ENCODE data around the gene CENPP. TPM values are rescaled to one million over a fixed set of nuclear protein-coding genes. Genes with fewer than 3 reads are reported as not detected.

CENPP gene
- total RNA-seq, 1 donor from 2014 or later: 5.7 TPM

DNA sequence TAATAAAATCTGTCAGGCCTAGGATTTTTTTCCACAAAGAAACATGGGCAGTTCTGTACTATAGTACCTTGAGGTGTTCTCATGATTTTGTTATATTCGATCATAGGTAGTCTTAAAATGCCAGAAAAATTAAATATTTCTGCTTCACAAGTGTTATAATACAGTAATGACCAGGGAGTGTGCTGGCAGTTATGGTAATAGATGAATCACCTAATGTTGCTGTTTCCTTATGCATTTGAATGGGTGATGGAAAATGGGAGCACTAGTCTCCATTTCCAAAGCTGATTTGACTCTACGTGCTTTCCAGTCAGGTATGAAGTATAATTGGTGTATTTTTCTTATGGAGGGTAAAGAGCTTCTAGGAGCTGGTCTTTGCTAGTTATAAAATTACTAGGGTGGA is 54.9 kb downstream of the CENPP start:
- Mint-ChIP-seq H3K9me3 (ENCODE audit: unreplicated experiment) (no peaks in the 10 kb centered on the region), H3K4me3 (ENCODE audit: unreplicated experiment) (no peak overlapping the region), H3K36me3 (ENCODE audit: unreplicated experiment) (peaks cover 5% of the 10 kb centered on the region), H3K4me1 (ENCODE audit: low read depth, unreplicated experiment) (no peaks in the 10 kb centered on the region), H3K27me3 (ENCODE audit: unreplicated experiment) (no peaks in the 10 kb centered on the region), H3K27ac (ENCODE audit: unreplicated experiment) (no peak overlapping the region)
- no peak for DNase-seq
- TF ChIP-seq, protein P1, sequence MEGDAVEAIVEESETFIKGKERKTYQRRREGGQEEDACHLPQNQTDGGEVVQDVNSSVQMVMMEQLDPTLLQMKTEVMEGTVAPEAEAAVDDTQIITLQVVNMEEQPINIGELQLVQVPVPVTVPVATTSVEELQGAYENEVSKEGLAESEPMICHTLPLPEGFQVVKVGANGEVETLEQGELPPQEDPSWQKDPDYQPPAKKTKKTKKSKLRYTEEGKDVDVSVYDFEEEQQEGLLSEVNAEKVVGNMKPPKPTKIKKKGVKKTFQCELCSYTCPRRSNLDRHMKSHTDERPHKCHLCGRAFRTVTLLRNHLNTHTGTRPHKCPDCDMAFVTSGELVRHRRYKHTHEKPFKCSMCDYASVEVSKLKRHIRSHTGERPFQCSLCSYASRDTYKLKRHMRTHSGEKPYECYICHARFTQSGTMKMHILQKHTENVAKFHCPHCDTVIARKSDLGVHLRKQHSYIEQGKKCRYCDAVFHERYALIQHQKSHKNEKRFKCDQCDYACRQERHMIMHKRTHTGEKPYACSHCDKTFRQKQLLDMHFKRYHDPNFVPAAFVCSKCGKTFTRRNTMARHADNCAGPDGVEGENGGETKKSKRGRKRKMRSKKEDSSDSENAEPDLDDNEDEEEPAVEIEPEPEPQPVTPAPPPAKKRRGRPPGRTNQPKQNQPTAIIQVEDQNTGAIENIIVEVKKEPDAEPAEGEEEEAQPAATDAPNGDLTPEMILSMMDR (IDR thresholded peaks at IDR 0.05; ENCODE audit: partially characterized antibody, unreplicated experiment): no peak

DNA sequence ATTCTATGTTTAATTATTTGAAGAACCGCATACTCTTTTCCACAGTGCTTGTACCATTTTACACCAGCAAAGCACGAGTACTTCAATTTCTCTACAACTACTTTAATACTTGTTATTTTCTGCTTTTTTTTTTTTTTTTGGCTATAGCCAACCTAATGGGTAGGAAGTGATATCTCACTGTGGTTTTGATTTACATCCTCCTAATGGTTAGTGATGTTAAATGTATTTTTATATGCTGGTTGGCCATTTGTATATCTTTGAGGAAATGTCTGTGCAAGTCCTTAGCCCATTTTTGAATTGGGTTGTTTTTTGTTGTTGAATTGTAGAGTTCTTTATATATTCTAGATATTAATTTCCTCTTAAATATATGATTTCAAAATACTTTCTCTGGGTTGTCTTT is 56.0 kb downstream of the CENPP start:
- no peak for DNase-seq
- Mint-ChIP-seq H3K4me1 (ENCODE audit: low read depth, unreplicated experiment) (no peaks in the 10 kb centered on the region), H3K9me3 (ENCODE audit: unreplicated experiment) (no peaks in the 10 kb centered on the region), H3K36me3 (ENCODE audit: unreplicated experiment) (no peaks in the 10 kb centered on the region), H3K4me3 (ENCODE audit: unreplicated experiment) (no peak overlapping the region), H3K27me3 (ENCODE audit: unreplicated experiment) (no peaks in the 10 kb centered on the region), H3K27ac (ENCODE audit: unreplicated experiment) (no peak overlapping the region)
- TF ChIP-seq, protein P1 (IDR thresholded peaks at IDR 0.05; ENCODE audit: partially characterized antibody, unreplicated experiment): no peak

DNA sequence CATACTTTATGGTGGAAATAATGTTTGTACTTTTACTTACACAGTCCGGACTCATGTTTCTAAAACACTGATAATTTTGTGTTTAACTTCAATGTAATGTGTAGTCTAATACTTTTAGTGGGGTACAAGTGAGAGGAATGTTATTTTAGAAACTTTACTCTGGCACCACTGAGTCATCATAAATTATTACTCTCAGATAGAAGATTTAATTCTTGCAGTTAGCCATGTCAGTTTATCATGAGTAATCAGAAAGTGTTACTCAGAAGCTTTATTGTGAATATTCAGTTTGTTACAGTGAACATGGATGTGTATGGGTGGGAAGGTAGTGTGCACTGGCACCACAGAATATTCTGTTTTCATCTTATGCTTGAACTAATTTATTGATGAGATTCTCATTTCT is 58.6 kb downstream of the CENPP start:
- Mint-ChIP-seq H3K27me3 (ENCODE audit: unreplicated experiment) (no peaks in the 10 kb centered on the region), H3K36me3 (ENCODE audit: unreplicated experiment) (no peaks in the 10 kb centered on the region), H3K27ac (ENCODE audit: unreplicated experiment) (no peak overlapping the region), H3K4me1 (ENCODE audit: low read depth, unreplicated experiment) (no peaks in the 10 kb centered on the region), H3K4me3 (ENCODE audit: unreplicated experiment) (no peak overlapping the region), H3K9me3 (ENCODE audit: unreplicated experiment) (no peaks in the 10 kb centered on the region)
- DNase-seq: no peak
- TF ChIP-seq, protein P1 (IDR thresholded peaks at IDR 0.05; ENCODE audit: partially characterized antibody, unreplicated experiment): no peak

DNA sequence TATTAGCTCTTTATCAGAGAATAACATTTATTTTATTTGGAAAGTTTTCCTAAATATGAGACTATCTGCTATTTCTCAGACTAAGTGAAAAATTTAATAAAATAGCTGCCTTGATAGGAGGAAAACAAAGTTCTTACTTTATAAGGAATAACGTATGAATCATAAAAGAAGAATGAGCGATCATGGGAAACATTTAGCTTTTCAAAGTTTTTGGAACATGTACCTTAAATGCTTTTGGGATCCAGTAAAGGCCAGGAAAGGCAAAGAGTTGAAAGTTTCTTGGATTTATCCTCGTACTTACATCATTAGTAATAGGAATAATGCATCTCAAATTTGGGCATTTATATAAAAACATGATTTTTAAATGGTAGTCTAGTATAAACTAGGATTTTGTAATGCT is 59.2 kb downstream of the CENPP start:
- DNase-seq: no peak
- Mint-ChIP-seq H3K4me1 (ENCODE audit: low read depth, unreplicated experiment) (no peaks in the 10 kb centered on the region), H3K36me3 (ENCODE audit: unreplicated experiment) (no peaks in the 10 kb centered on the region), H3K27ac (ENCODE audit: unreplicated experiment) (no peak overlapping the region), H3K4me3 (ENCODE audit: unreplicated experiment) (no peak overlapping the region), H3K9me3 (ENCODE audit: unreplicated experiment) (no peaks in the 10 kb centered on the region), H3K27me3 (ENCODE audit: unreplicated experiment) (no peaks in the 10 kb centered on the region)
- TF ChIP-seq, protein P1 (IDR thresholded peaks at IDR 0.05; ENCODE audit: partially characterized antibody, unreplicated experiment): no peak

DNA sequence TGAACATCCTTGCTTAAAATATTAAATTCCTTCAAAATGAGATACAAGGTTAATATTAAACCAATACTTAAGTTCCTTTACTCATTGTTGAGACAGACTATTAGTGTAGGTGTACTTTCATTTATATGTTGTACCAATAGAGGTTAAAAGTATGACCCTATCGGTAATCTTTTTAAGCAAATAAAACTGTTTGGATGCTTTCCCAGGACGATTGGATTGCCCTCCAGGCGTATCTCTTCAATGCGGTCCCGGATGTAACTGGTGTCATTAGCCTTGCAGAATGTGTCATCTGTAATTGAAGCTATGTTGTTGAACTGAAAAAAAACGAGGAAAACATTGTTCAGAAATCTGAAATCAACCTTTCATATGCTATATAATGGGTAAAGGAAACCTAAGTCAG is 59.7 kb downstream of the CENPP start:
- no peaks in the 10 kb centered on the region for H3K27me3 Mint-ChIP-seq (ENCODE audit: unreplicated experiment)
- no peak overlapping the region for H3K4me3 Mint-ChIP-seq (ENCODE audit: unreplicated experiment)
- no peak for DNase-seq
- H3K36me3 Mint-ChIP-seq (ENCODE audit: unreplicated experiment): no peaks in the 10 kb centered on the region
- no peaks in the 10 kb centered on the region for H3K9me3 Mint-ChIP-seq (ENCODE audit: unreplicated experiment)
- TF ChIP-seq, protein P1 (IDR thresholded peaks at IDR 0.05; ENCODE audit: partially characterized antibody, unreplicated experiment): no peak
- H3K4me1 Mint-ChIP-seq (ENCODE audit: low read depth, unreplicated experiment): no peaks in the 10 kb centered on the region
- no peak overlapping the region for H3K27ac Mint-ChIP-seq (ENCODE audit: unreplicated experiment)
